ENCODE data around the gene OR10G2.

GRCh38 chr14:21643407-21643806, 8.7 kb upstream of the OR10G2 start:
- no peak for TF ChIP-seq RAD21 (IDR thresholded peaks at IDR 0.05; ENCODE audit: low read depth)
- TF ChIP-seq EGR1 (IDR thresholded peaks at IDR 0.05) = no peak
- TF ChIP-seq CEBPB (IDR thresholded peaks at IDR 0.05) = no peak
- TF ChIP-seq USF1 (IDR thresholded peaks at IDR 0.05) = no peak
- TF ChIP-seq CREB1 (IDR thresholded peaks at IDR 0.05; ENCODE audit: low read depth) = no peak
- no peak for TF ChIP-seq TAF1 (IDR thresholded peaks at IDR 0.05; ENCODE audit: low read depth)
- TF ChIP-seq, protein P1, sequence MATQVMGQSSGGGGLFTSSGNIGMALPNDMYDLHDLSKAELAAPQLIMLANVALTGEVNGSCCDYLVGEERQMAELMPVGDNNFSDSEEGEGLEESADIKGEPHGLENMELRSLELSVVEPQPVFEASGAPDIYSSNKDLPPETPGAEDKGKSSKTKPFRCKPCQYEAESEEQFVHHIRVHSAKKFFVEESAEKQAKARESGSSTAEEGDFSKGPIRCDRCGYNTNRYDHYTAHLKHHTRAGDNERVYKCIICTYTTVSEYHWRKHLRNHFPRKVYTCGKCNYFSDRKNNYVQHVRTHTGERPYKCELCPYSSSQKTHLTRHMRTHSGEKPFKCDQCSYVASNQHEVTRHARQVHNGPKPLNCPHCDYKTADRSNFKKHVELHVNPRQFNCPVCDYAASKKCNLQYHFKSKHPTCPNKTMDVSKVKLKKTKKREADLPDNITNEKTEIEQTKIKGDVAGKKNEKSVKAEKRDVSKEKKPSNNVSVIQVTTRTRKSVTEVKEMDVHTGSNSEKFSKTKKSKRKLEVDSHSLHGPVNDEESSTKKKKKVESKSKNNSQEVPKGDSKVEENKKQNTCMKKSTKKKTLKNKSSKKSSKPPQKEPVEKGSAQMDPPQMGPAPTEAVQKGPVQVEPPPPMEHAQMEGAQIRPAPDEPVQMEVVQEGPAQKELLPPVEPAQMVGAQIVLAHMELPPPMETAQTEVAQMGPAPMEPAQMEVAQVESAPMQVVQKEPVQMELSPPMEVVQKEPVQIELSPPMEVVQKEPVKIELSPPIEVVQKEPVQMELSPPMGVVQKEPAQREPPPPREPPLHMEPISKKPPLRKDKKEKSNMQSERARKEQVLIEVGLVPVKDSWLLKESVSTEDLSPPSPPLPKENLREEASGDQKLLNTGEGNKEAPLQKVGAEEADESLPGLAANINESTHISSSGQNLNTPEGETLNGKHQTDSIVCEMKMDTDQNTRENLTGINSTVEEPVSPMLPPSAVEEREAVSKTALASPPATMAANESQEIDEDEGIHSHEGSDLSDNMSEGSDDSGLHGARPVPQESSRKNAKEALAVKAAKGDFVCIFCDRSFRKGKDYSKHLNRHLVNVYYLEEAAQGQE (IDR thresholded peaks at IDR 0.05; ENCODE audit: low read depth) = no peak
- TF ChIP-seq, protein P2, sequence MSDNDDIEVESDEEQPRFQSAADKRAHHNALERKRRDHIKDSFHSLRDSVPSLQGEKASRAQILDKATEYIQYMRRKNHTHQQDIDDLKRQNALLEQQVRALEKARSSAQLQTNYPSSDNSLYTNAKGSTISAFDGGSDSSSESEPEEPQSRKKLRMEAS (IDR thresholded peaks at IDR 0.05) = no peak
- TF ChIP-seq YY1 (IDR thresholded peaks at IDR 0.05; ENCODE audit: low read depth) = no peak
- no peak for TF ChIP-seq EP300 (IDR thresholded peaks at IDR 0.05; ENCODE audit: borderline replicate concordance)
- TF ChIP-seq ZBTB7A (IDR thresholded peaks at IDR 0.05; ENCODE audit: low read depth) = no peak
- TF ChIP-seq FOXM1 (IDR thresholded peaks at IDR 0.05; ENCODE audit: borderline replicate concordance, low read depth) = no peak
- no peak for TF ChIP-seq NFIC (IDR thresholded peaks at IDR 0.05)
